ENCODE results near the gene TOMM70.
"Not testable (repeated sequence)": the region's sequence is repeated elsewhere in the genome, so short reads cannot be mapped to it uniquely, and the experiment has no call there.

Gene TOMM70

GRCh38 chr3:100400780-100401673 is at the start of gene TOMM70, which contains the start of gene LNP1:
Gene TOMM70 (minus strand): TSS chr3:100401089. CDS start chr3:100400949, 140 bp downstream.
Gene LNP1 (plus strand): TSS chr3:100401539. CDS start chr3:100429730, 28,191 bp downstream.
- peak; percentile 90 for DNase-seq (ENCODE audit: low read depth, low spot score)

GRCh38 chr3:100449214-100449613 is 48.3 kb upstream of the TOMM70 start:
- DNase-seq (ENCODE audit: low read depth, low spot score) = no peak

GRCh38 chr3:100448079-100448478 is 47.2 kb upstream of the TOMM70 start:
- no peak for DNase-seq (ENCODE audit: low read depth, low spot score)

GRCh38 chr3:100447067-100447466 is 46.2 kb upstream of the TOMM70 start:
- not testable (repeated sequence) for DNase-seq (ENCODE audit: low read depth, low spot score)

DNA sequence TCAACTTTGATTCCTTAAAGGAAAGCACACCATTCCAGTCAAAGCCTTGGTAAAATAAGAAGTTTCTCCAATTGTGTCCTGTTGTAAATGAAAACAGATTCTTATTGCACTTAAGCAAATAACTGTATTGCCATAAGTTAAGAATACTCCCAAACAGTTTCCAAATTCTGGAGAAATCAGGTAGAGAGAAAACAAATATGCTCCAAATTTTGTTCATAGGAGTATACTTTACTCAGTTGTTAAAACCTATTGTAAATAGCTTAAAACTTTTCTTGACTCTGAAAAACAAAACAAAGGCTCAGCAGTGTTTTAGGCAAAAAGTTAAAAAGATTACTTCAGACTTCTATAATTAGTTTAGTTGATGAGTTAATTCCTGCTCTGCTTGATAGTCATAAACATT is 42.8 kb upstream of the TOMM70 start:
- DNase-seq (ENCODE audit: low read depth, low spot score) = no peak

- DNase-seq (ENCODE audit: low read depth, low spot score) = no peak
Observed at GRCh38 chr3:100440895-100441294, 40.0 kb upstream of the TOMM70 start.

DNA sequence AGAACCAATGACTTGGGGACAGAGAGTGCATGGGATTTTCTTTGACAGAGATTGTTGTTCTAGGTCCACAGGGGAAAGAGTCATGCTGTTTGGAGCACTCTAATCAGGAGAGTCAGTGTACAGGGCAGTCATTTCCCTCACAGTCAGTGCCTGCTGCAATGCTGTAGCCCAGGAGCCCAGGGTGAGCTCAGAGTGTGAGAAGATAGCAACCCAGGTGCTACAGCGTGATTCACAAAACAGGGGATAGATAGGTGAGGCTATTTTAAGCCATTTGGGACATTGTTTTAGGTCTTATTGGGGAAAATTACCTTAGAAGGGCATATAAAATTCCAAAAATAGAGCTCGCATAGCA is 37.7 kb upstream of the TOMM70 start:
- DNase-seq (ENCODE audit: low read depth, low spot score) = no peak

- DNase-seq (ENCODE audit: low read depth, low spot score) = no peak
Observed at GRCh38 chr3:100437721-100438622, 37.1 kb upstream of the TOMM70 start.

- DNase-seq (ENCODE audit: low read depth, low spot score) = no peak
Observed at GRCh38 chr3:100436951-100437350, 36.1 kb upstream of the TOMM70 start.

DNA sequence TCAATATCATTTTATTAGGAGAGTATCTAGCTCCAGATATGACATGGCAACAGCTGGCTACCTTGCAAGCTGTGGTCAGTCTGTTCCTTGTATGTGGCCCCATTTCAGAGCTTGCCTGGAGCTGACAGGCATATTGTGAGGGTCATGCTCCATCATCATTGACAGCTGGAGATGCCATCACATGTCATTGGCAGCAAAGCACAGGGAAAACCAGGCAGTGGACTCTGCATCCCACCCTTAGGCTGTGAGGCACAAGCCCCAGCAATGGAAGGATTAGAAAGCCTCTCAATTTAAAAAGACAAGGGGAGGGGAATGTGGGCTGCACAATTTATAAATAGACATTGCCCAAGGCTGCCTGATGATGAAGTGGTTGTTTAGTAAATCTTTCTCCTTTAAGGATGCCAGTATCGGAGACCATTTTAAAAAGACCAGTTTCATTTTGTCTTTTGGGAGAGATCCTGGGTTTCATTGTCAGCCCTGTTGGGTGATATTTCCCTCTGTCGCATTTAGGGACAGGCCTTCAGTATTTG is 28.4 kb upstream of the TOMM70 start:
- DNase-seq (ENCODE audit: low read depth, low spot score) = no peak

DNA sequence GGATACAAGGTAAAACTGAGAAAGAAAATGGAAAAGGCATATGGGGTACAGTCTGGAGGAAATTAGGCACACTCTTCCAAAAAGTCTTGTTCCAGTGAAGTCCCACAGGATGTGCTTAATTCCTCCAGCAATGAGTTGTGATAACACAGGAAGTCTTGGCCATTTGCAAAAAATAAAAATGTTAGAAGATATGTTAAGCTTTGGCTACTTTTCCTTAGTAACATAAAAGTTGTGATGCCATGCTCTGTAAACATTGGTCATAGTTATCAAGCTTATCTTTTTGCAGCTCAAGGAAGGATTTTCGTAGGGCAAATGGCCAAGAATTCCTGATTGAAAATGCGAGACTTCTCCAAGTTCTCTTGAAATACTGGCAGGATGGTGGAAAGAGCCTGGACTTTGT is 26.8 kb upstream of the TOMM70 start:
- no peak for DNase-seq (ENCODE audit: low read depth, low spot score)

GRCh38 chr3:100426067-100426682 is 25.3 kb upstream of the TOMM70 start:
- DNase-seq (ENCODE audit: low read depth, low spot score) = no peak

GRCh38 chr3:100425316-100425715 is 24.4 kb upstream of the TOMM70 start:
- no peak for DNase-seq (ENCODE audit: low read depth, low spot score)

DNA sequence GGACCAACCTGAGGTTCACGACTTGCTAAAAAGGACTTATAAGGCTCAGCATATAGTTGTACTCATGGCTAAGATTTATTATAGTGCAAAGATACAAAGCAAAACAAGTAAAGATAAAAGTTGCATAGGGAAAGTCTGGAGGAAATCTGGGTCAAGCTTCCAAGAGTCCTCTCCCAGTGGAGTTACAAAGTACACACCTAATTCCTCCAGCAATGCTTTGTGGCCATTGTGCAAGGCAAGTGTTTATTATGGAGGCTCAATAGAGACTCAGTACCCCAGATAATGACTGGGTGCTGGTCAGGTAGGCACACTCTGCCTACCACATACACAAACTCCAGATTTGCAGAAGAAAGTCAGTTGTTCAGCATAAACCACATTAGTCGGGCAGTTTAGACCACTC is 23.4 kb upstream of the TOMM70 start:
- DNase-seq (ENCODE audit: low read depth, low spot score) = no peak

DNA sequence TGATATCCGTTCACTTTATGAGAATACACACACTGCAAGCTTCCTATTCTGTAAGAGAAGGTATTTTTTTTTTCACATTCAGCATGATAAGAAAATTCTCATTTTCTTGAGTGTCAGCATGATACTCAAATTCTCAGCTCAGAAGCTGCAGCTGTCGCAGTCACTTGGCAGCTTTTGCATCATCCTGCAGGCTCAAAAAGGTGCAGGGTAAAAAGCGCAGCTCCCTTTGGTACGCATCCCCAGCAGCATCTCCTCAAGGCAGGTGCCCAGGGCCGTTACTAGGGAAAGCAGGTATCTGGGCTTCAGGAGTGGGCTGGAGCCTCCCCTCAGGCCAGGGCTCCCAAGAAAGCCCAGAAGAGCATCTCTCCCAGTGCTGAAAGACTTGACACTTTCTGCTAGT is 22.7 kb upstream of the TOMM70 start:
- no peak for DNase-seq (ENCODE audit: low read depth, low spot score)

DNA sequence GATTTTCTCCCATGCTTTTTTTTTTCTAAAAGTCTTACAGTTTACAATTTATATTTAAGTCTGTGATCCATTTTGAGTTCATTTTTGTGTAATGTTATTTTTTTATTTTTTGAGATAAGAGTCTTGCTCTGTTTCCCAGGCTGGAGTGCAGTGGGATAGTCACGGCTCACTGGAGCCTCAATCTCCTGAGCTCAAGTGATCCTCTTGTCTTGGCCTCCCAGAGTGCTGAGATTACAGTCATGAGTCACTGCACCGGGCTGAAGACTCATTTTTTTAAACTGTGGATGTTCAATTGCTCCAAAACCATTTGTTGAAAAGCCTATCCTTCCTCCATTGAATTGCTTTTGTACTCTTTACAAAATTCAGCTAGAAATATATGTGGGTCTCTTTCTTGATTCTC is 20.0 kb upstream of the TOMM70 start:
- DNase-seq (ENCODE audit: low read depth, low spot score) = no peak

DNA sequence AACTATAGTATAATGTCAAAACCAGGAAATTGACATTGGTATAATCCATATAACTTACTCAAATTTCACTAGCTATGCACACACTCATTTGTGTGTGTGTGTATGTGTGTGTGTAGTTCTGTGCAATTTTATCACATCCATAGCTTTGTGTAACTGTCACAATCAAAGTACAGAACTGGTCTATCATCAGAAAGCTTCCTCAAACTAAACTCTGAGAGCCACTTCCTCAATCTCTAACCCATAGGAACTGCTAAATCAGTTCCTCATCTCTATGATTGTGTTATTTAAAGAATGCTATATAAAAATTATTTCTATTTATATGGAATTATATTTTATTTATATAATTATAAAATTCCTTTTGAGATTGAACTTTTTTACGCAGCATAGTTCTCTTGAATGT is 18.5 kb upstream of the TOMM70 start:
- DNase-seq (ENCODE audit: low read depth, low spot score) = no peak

- no peak for DNase-seq (ENCODE audit: low read depth, low spot score)
Observed at GRCh38 chr3:100416863-100417262, 16.0 kb upstream of the TOMM70 start.

DNA sequence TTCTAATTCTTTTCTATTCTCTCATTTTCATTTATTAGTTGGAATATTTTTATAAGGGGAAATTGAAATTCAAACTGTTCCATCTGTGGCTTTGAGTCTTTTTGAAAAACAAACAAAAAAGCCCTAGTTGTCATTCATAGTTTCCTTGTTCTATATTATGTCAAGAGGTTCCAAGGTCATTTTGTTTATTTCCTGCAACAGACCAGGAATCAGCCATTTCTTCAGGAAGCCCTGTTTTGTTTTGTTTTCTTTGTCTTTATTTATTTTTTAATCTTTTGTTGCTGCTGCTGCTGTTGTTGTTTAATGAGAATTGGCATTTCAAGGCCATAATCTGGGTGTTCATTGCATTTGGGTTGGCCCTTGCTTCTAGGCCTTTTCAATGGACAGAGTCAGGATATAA is 15.3 kb upstream of the TOMM70 start:
- DNase-seq (ENCODE audit: low read depth, low spot score) = no peak

GRCh38 chr3:100413613-100414012 is 12.7 kb upstream of the TOMM70 start:
- DNase-seq (ENCODE audit: low read depth, low spot score) = no peak

- DNase-seq (ENCODE audit: low read depth, low spot score) = no peak
Observed at GRCh38 chr3:100412912-100413590, 12.2 kb upstream of the TOMM70 start.
